Measurements from ENCODE around the gene TRABD2A. TPM values are rescaled to one million over a fixed set of nuclear protein-coding genes. Genes with fewer than 3 reads are reported as not detected.

TRABD2A gene
- total RNA-seq, 1 experiment from 2014 or later = 1.7 TPM

- no peak overlapping the region for H3K18ac ChIP-seq (ENCODE audit: insufficient read length, low read depth, low read length)
- peaks cover 15% of the 10 kb centered on the region in 2 experiments for H3K4me1 Mint-ChIP-seq
- H3K27me3 ChIP-seq (ENCODE audit: insufficient read depth, low read length) = no peaks in the 10 kb centered on the region; the same call in 1 of the 2 replicates
- no peak overlapping the region for H2AFZ ChIP-seq (ENCODE audit: low read length)
- DNase-seq = no peak
- H2BK20ac ChIP-seq (ENCODE audit: low read depth, low read length, poor library complexity, severe bottlenecking) = no peak overlapping the region
- H3K79me2 ChIP-seq (ENCODE audit: insufficient read depth, low read length) = no peaks in the 10 kb centered on the region
- no peak overlapping the region for H3K56ac ChIP-seq (ENCODE audit: insufficient read length, low read depth, low read length)
- H3K14ac ChIP-seq (ENCODE audit: insufficient read depth, low read length) = no peak overlapping the region
- no peak overlapping the region for H3K27ac Mint-ChIP-seq
- H3K27ac ChIP-seq (ENCODE audit: insufficient read length, low read depth, low read length) = no peak overlapping the region
- H3K9ac ChIP-seq (ENCODE audit: extremely low read depth, insufficient read length, low read length) = no peak overlapping the region
- no peak overlapping the region for H3K4me2 ChIP-seq (ENCODE audit: insufficient read depth, insufficient read length, low read length)
- H3K79me1 ChIP-seq (ENCODE audit: insufficient read depth, low read depth, low read length, poor library complexity, severe bottlenecking) = no peaks in the 10 kb centered on the region
- no peak overlapping the region for H4K91ac ChIP-seq (ENCODE audit: insufficient read length, low read depth, low read length)
- H4K5ac ChIP-seq (ENCODE audit: insufficient read length, low read depth, low read length) = no peak overlapping the region
- no peak overlapping the region for H3T11ph ChIP-seq (ENCODE audit: low read length)
- H2BK12ac ChIP-seq (ENCODE audit: insufficient read length, low read depth, low read length) = no peak overlapping the region
- H2AK5ac ChIP-seq (ENCODE audit: insufficient read length, low read length) = no peak overlapping the region
- H3K23ac ChIP-seq (ENCODE audit: insufficient read length, low read depth, low read length) = no peak overlapping the region
- no peak overlapping the region for H4K8ac ChIP-seq (replicated peaks; ENCODE audit: insufficient read length, low read depth, low read length)
- H3K27me3 Mint-ChIP-seq (ENCODE audit: low read depth) = peaks cover 76% of the 10 kb centered on the region
- H3K9me3 ChIP-seq (ENCODE audit: control insufficient read depth, low read depth, low read length) = no peaks in the 10 kb centered on the region
- H2BK120ac ChIP-seq (ENCODE audit: low read depth, low read length, poor library complexity, severe bottlenecking) = no peak overlapping the region
- H3K4me1 ChIP-seq (ENCODE audit: insufficient read depth, low read length) = no peaks in the 10 kb centered on the region
- H3K9me3 Mint-ChIP-seq = no peaks in the 10 kb centered on the region; a peak in 1 of 5 replicates
- H2BK15ac ChIP-seq (ENCODE audit: low read depth, low read length) = no peak overlapping the region
- no peaks in the 10 kb centered on the region for H4K20me1 ChIP-seq (ENCODE audit: control insufficient read depth, insufficient read depth, insufficient read length)
- TF ChIP-seq CTCF (conservative IDR thresholded peaks at IDR 0.05) = no peak
- no peak overlapping the region for H3K4ac ChIP-seq (ENCODE audit: low read depth, low read length)
- no peaks in the 10 kb centered on the region for H3K23me2 ChIP-seq (ENCODE audit: insufficient read length, low read depth, low read length, poor library complexity, severe bottlenecking)
- no peaks in the 10 kb centered on the region; a peak in 1 of 7 replicates for H3K36me3 Mint-ChIP-seq (ENCODE audit: insufficient read depth in 1 of 3, low read depth in 3 of 3)
- H2BK5ac ChIP-seq (ENCODE audit: insufficient read length, low read length) = no peak overlapping the region
- no CpG with 5 or more reads among the region's 6 CpGs for WGBS (ENCODE audit: extremely low coverage, insufficient read length, low lambda C conversion rate)
- no peak overlapping the region for H3K4me3 Mint-ChIP-seq
Observed at GRCh38 chr2:84862006-84862405, 18.9 kb downstream of the TRABD2A start.
